Fibroblast of skin of right biceps (primary cell): ENCODE measurements around the gene VASH2.
"Not testable (repeated sequence)": the region's sequence is repeated elsewhere in the genome, so short reads cannot be mapped to it uniquely, and the experiment has no call there.

Source experiments
- DNase-seq: peaks from one replicate; pipeline ENCODE4 v3.0.0-alpha.2; 2013

Gene VASH2

DNA sequence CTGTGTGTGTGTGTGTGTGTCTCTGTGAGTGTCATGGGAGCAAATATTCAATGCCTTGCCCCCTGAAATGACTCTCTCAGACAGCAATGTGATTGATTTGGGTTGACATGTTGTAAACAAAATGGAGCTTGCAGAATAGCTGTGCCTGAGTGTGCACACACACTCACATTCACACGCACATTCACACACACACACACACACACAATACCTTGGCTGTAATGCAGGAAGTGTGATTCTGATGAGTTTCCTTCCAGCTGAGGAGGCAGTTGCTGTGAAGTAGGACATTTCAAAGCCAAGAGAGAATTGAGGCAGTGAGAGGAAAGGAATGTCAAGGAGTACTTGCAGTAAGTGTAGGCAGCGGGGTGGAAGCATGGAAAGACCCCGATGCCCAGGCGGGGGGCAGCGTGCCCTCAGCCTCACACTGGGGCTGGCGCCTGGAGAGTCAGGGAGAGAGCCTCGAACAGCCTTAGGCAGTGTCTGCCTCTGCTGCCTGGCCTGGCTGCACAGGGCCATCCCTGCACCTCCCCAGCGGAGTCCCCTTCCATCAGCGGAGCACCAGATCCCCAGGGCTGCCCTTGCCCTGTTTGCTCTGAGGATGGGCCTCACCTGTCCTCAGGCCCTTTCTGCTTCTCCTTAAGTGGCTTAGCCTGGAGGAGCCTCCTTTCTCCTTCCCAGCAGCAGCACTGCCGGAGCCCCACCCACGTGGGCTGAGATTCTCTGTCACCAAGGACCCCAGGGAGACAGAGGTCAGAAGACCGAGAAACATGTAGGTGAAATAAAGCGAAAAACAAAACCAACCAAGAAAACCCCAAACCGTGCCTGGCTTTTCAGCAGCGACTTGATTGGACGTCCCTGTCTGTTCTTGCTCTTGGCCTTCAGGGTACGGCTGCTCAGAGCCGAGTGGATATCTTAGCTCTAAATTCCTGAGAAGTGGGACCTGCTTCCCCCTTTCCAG, 9.2 kb downstream of the VASH2 start:
- no peak for DNase-seq

- no peak for DNase-seq
Measured at GRCh38 chr1:212960932-212961331, 10.6 kb downstream of the VASH2 start.

- DNase-seq = no peak
Measured at GRCh38 chr1:212962509-212962908, 12.2 kb downstream of the VASH2 start.

DNA sequence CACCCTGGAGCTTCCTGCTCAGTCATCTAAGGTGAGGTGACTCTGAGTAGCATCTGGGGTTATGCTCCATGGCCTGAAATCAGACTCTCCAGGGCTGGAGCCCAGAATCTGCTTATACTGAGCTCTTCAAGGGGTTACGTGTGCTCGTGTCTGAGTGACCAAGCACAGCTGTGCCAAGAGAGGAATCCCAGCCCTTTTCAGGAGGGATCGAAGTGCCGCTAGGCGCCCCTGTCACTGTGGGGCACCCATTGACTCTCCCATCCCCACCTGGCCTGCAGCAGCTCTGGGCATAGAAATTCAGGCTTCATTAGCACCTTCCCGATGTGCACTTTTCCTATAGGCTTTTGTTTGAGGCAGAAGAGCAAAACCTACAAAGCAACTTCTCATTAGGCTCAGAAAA, 13.8 kb downstream of the VASH2 start:
- no peak for DNase-seq

DNA sequence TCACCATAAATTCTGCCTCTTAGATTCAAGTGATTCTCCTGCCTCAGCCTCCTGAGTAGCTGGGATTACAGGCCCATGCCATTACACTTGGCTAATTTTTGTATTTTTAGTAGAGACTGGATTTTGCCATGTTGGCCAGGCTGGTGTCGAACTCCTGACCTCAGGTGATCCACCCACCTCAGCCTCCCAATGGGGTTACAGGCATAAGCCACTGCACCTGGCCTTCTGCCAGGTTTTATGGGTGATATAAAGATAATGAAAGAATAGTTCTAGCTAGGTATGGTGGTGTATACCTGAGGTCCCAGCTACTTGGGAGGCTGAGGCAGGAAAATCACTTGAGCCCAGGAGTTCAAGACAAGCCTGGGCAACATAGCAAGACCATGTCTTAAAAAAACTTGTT, 14.7 kb downstream of the VASH2 start:
- not testable (repeated sequence) for DNase-seq

- no peak for DNase-seq
Measured at GRCh38 chr1:212966616-212967015, 16.3 kb downstream of the VASH2 start.

GRCh38 chr1:212967801-212968200, 17.5 kb downstream of the VASH2 start:
- peak; percentile 79 for DNase-seq

DNA sequence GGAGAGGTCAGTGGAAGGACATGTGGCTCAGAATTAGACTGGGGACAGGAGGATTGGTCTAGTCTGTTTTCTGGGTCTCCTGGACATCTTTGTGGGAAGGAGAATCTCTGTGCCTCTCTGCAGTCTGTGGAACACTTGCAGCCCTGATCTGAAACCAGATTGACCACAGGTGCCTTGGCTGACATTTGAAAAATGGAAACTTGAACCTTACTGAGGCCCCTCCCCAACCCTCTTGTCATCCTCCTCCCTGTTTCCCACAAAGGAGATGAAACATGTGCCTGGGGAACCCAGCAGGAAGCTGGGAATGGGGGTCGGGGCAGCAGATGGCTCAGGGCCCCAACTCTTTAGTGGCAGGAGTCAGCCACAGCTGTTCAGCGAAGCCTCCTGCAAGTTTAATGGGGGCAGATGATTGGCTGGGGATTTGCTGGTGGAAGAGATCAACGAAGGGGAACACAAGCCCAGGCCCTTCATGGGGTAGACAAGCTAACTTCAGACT, 18.1 kb downstream of the VASH2 start:
- no peak for DNase-seq

GRCh38 chr1:212970085-212970484, 19.7 kb downstream of the VASH2 start:
- DNase-seq = no peak

DNA sequence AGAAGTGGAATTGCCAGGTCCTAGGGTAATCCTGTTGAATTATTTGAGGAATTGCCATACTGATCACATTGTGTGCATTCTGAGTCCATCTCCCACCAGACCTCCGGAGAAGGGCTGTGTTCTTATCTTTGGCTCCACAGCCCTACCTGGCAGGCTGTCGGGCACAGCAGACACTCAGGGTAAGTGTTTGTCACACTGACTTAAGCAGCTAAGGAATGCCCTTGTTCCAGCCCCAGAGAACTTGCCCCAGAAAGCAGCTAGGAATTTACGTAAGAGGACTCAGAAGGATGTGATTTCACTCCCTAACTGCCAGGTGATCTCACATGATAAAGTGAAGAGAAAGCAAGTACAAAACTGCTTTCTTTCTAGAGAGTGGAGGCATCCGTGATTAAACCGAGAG, 21.0 kb downstream of the VASH2 start:
- DNase-seq = no peak

DNA sequence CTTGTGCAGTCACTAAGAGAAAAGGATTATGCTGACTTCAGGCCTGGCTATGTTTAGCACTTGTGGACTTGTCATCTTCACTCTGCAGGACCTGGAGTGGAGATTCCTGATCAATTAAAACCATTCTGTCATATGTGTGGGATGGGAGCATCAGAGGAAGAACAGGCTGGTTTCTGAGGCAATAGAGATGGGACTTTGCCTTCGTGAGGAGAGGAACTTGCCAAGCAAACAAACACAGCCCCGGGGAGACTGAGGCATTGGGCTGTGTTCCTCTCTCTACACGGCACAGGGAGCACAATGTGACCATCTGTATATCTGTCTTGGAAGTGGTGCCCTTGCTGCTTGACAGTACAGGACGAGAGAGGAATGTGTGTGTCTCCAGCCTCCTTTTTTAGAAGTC, 23.1 kb downstream of the VASH2 start:
- no peak for DNase-seq

DNA sequence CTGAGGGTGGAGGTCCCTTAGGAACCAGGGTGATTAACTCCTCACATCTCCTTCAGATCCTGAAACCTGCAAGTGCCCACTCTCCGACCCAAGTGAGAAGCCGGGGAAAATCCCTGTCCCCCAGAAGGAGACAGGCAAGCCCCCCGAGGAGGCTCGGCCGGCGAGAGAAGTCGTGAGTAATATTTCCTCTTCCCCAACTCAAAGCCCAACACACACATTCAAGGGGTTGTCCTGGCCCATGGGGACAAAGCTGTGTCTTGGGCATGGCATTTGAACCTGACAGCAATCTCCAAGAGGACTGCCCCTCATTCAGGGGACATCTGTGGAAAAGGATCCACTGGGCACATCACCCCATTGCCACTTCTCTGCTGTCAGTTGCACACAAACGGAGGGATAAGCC, 23.6 kb downstream of the VASH2 start:
- no peak for DNase-seq

GRCh38 chr1:212974711-212975110, 24.4 kb downstream of the VASH2 start:
- DNase-seq = no peak

DNA sequence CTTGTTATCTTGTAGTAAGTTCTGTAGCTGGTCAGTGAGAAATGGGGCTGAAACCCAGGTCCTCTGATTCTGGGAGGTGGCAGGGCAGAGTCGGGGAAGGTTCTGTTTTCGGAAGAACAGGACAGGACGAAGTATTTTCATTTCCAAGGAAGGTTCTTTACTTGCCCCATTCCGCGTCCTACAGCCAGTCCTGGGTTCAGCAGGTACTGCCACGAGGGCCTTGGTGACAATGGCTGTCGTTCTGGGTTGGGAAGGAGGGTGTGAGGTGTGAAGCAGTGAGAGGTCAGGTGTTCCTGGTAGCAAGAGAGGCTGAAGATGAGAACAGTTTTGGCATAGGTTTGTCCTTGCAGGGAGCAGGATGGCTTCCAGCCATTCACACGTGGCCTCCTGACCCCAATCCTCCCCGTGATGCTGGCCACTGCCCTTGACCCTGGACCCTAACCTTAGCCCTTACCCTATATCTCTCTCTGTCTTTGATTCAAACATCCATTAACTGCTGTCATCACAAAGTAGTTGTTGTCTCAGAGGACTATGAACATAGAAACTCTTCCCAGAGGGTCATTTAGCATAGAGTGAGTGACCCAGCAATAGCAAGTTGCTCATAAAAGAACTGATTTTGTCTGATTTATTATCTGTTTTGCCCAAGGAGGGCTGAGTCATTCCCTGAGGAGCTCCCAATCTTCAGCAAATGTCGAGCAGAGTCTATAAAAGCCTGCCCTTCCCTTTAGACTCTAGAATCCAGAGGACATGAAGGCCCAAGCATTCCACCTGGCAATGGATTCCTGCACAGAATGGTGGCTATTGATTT, 25.0 kb downstream of the VASH2 start:
- DNase-seq = no peak

DNA sequence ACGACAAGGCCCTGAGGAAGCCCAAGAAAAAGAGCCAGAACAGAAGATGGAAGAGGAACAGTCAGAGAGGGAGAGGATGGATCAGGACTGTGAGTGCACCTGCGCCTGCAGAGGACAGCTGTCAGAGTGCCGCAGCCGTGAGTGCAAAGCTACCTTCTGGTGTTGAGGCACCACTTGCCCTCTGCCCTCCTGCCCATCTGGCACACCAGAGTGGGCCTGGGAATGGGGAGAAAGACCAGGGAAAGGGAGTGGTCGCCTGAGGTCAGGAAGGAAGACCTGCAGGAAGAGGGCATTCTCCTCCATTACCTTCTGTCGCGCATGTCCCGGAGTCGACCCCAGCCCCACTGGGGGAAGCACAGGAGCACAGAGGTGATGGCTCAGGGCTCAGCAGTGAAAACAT, 26.2 kb downstream of the VASH2 start:
- DNase-seq = no peak

DNA sequence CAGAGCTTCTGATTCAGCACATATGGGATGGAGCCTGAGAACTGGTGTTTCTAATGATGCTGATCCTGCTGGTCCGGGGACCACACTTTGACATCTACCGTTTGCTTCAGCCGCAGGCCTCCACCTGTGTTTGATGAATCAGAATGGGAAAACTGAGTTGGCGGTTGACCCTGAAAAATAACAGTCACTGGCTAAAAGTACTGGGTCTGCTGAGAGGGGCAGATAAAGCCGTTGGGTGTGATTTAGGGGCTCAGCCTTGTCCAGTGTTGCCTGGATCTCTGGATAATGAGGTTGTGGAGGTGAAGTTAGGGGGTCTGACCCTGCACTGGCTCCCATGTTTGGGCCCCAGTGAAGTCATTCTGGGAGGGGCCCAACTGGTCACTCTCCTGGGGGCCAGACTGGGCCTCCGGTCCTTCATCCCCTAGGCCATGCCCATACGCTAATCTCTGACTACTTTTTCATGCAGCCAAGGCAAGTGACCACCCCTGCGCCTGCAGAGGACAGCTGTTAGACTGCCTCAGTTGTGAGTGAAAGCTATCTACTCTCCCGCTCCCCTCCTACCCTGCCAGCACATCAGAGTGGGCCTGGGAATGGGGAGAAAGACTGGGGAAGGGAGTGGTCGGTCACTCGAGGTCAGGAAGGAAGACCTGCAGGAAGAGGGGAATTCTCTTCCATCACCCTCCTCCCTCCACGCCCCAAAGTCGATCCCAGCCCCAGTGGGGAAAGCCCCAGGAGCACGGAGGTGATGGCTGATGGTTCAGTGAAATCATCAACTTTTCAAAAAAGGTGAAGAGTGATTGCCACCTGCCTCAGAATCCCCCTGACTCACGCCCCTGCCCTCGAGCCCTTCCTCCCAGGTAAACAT, 27.7 kb downstream of the VASH2 start:
- DNase-seq = no peak

GRCh38 chr1:212979340-212980122, 29.2 kb downstream of the VASH2 start:
- no peak for DNase-seq

DNA sequence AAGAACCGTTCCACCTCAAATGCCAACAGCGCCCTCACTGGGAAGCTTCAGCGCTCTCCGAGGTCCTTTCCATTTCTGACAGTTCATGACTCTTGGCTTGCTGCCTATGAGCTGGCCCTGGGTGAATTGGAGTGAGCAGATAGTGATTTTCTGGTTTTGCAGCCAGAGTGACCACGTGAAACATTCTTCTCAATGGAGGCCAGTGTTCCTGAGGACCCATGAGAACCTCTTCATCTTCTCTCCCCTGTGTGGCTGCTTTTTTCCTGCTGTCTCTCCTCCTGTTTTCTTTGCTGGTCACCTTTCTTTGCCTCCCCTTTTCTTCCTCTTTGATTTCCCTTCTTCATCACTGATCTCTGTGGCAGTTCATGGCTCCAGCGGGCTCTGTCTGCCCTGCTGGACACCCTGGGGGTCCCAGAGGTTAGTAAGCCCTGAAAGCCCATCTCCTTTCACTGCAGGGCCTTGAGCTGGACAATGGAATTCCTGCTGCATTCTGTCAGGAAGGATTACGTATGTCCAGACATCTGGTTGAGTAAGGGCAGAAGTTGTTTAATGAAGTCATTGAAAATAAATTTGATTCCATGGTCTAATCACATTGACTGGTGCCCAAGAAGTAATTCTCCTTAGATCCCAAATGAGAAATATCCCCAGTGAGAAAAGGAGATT, 29.9 kb downstream of the VASH2 start:
- no peak for DNase-seq

DNA sequence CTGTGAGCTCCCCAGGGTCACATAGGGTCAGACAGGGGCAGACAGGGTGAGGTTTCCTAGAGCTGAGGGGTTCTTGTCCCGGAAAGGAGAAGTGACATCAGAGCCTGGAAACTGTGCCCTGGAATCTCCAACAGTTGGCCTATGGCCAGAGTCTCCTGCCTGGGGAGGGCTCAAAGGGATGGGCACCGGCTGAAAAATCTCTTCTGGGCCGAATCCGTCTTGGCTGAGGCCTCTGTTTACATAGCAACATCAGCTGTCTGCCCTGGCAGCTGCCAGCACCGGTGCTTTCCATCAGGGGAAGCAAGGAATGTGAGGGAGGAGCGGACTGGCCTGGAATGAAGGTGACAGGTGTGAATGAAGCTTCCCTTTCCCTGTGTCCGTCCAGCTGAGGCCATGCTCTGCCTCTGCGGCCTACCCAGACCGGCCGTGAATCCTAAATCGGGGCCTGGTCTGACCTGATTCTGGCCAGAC, 30.7 kb downstream of the VASH2 start:
- DNase-seq = no peak

DNA sequence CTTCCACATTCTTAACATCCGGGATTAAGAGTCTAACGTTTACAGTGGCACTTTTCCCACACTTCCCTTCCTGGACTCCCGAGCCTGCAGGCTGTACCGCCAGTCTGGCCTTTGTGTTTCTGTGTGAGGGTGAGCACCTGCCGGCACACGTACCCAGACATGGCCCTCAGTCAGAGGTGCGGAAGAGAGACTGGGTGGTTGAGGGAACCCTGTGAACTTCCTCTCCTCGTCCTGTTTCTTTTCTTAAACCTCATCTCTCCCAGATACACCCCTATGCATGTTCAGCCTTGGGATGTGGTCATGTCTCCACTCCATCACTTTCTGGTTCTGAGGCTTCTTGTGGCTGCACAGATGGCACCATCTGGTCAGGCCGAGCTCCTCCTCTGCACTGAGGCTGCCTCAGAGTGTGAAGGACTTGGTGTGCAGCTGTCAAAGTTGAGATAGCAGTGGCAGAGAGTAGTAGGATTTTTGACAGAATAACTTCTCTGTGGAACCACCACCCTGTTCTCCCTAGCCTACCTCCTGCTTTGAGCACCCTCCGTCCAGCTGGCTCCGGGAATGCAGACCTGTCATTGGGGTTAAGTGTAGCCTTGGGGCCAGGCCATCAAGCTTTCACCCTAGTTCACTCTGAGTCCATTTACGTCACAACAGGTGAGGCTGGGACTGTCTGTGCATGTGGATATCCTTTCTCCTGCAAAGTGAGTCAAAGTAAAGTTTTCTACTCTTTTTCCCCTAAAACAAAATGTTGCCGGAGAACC, 31.4 kb downstream of the VASH2 start:
- no peak for DNase-seq
